GM23338 (cell line): Measurements from ENCODE around the gene MAP2K5. TPM values are rescaled to one million over a fixed set of nuclear protein-coding genes. Genes with fewer than 3 reads are reported as not detected.

Source experiments
- ATAC-seq: fragments of 200-7000 bp; cut with Tn5 transposase; 3 replicates; pipeline ENCODE4 v1.9.1; 2020
- DNase-seq: peaks from one replicate; pipeline ENCODE4 v3.0.0-alpha.2; 2015; ENCODE audit warnings: low spot score
- H2AFZ ChIP-seq: fragments of 200-600 bp; sonication (generic); 2 replicates; pipeline ENCODE4 v1.8.0; 2016; ENCODE audit warnings: antibody characterized with exemption, mild to moderate bottlenecking, moderate library complexity
- H3F3A ChIP-seq: fragments of 200-600 bp; sonication (generic); replicated peaks from 2 replicates; pipeline ENCODE4 v1.8.0; 2017; ENCODE audit warnings: antibody characterized with exemption, mixed run types, low read depth
- H3K27ac ChIP-seq: fragments of 200-600 bp; sonication (generic); 2 replicates; pipeline ENCODE4 v1.6.1; 2016; ENCODE audit warnings: low read depth
- H3K27me3 ChIP-seq: fragments of 200-600 bp; sonication (generic); 2 replicates; pipeline ENCODE4 v1.8.0; 2016; ENCODE audit warnings: mild to moderate bottlenecking, mixed run types, moderate library complexity; ENCODE audit not compliant: insufficient read depth
- H3K36me3 ChIP-seq: fragments of 200-600 bp; sonication (generic); 2 replicates; pipeline ENCODE4 v1.8.0; 2016; ENCODE audit warnings: mild to moderate bottlenecking; ENCODE audit not compliant: insufficient read depth
- H3K4me1 ChIP-seq: fragments of 200-600 bp; sonication (generic); 2 replicates; pipeline ENCODE4 v1.8.0; 2016; ENCODE audit warnings: mild to moderate bottlenecking, moderate library complexity; ENCODE audit not compliant: insufficient read depth
- H3K4me2 ChIP-seq: fragments of 200-600 bp; sonication (generic); 2 replicates; pipeline ENCODE4 v1.7.1; 2017; ENCODE audit warnings: mixed run types
- H3K4me3 ChIP-seq: fragments of 200-600 bp; sonication (generic); 2 replicates; pipeline ENCODE4 v1.6.1; 2016; ENCODE audit warnings: mixed run types
- H3K79me2 ChIP-seq: fragments of 200-600 bp; sonication (generic); replicated peaks from 2 replicates; pipeline ENCODE4 v1.8.0; 2017; ENCODE audit warnings: mild to moderate bottlenecking; ENCODE audit not compliant: insufficient read depth
- H3K9me2 ChIP-seq: fragments of 200-600 bp; sonication (generic); 2 replicates; pipeline ENCODE4 v1.8.0; 2017; ENCODE audit not compliant: insufficient read depth
- H4K20me1 ChIP-seq: fragments of 200-600 bp; sonication (generic); replicated peaks from 2 replicates; pipeline ENCODE4 v1.8.0; 2017; ENCODE audit warnings: mild to moderate bottlenecking; ENCODE audit not compliant: insufficient read depth
- H3K27ac Mint-ChIP-seq: 2 replicates; pipeline ENCODE4 v1.8.0; 2020; ENCODE audit warnings: inconsistent platforms, mild to moderate bottlenecking, moderate library complexity, mixed read lengths
- H3K27me3 Mint-ChIP-seq: 3 replicates; pipeline ENCODE4 v1.8.0; 2022; ENCODE audit warnings: low read depth, mild to moderate bottlenecking, moderate library complexity, mixed read lengths, inconsistent platforms; ENCODE audit not compliant: insufficient read depth, poor library complexity
- H3K36me3 Mint-ChIP-seq: 3 replicates; pipeline ENCODE4 v1.8.0; 2021; ENCODE audit warnings: low read depth, mild to moderate bottlenecking, inconsistent platforms, moderate library complexity, mixed read lengths
- H3K4me1 Mint-ChIP-seq: 3 replicates; pipeline ENCODE4 v1.8.0; 2020; ENCODE audit warnings: mild to moderate bottlenecking, inconsistent platforms, mixed read lengths
- H3K4me3 Mint-ChIP-seq: 3 replicates; pipeline ENCODE4 v1.8.0; 2021; ENCODE audit warnings: moderate library complexity, mild to moderate bottlenecking, inconsistent platforms, mixed read lengths
- H3K9me3 Mint-ChIP-seq: 3 replicates; pipeline ENCODE4 v1.8.0; 2020; ENCODE audit warnings: moderate library complexity, mild to moderate bottlenecking, inconsistent platforms, mixed read lengths
- CREB1 ChIP-seq: fragments of 250-450 bp; sonication (Bioruptor Pico); IDR thresholded peaks from 2 replicates; pipeline ENCODE4 v1.5.0; 2020; ENCODE audit warnings: low read depth, mild to moderate bottlenecking, moderate library complexity
- ETS1 ChIP-seq: IDR thresholded peaks from 2 replicates; pipeline ENCODE4 v1.6.1; 2016; ENCODE audit warnings: antibody characterized with exemption
- EZH2 ChIP-seq: fragments of 200-600 bp; sonication (generic); IDR thresholded peaks from one replicate; pipeline ENCODE4 v1.8.0; 2017; ENCODE audit warnings: antibody characterized with exemption, mild to moderate bottlenecking, low read depth; ENCODE audit not compliant: unreplicated experiment
- JUNB ChIP-seq: IDR thresholded peaks from one replicate; pipeline ENCODE4 v1.6.1; 2016; ENCODE audit warnings: antibody characterized with exemption; ENCODE audit not compliant: unreplicated experiment
- NANOG ChIP-seq: IDR thresholded peaks from 2 replicates; pipeline ENCODE4 v1.6.1; 2016; ENCODE audit warnings: antibody characterized with exemption, borderline replicate concordance
- POLR2AphosphoS5 ChIP-seq: IDR thresholded peaks from 2 replicates; pipeline ENCODE4 v1.6.1; 2016; ENCODE audit warnings: antibody characterized with exemption, low read depth
- REST ChIP-seq: IDR thresholded peaks from one replicate; pipeline ENCODE4 v1.6.1; 2018; ENCODE audit warnings: antibody characterized with exemption; ENCODE audit not compliant: unreplicated experiment
- STAT1 ChIP-seq: IDR thresholded peaks from one replicate; pipeline ENCODE4 v1.6.1; 2016; ENCODE audit warnings: antibody characterized with exemption; ENCODE audit not compliant: unreplicated experiment
- ZNF114 ChIP-seq: fragments of 250-450 bp; sonication (Bioruptor Pico); IDR thresholded peaks from 2 replicates; pipeline ENCODE4 v1.5.0; 2020; ENCODE audit warnings: mild to moderate bottlenecking, moderate library complexity
- ZNF331 ChIP-seq: fragments of 250-450 bp; sonication (Bioruptor Pico); IDR thresholded peaks from 2 replicates; pipeline ENCODE4 v1.5.0; 2020; ENCODE audit warnings: low read depth, mild to moderate bottlenecking, moderate library complexity
- ZNF462 ChIP-seq: fragments of 250-450 bp; sonication (Bioruptor Pico); IDR thresholded peaks from 2 replicates; pipeline ENCODE4 v1.5.0; 2020; ENCODE audit warnings: mild to moderate bottlenecking, moderate library complexity
- polyA plus RNA-seq: library from polyadenylated mRNA; unstranded; fragments of >200 nt; fragmentation: Nextera tagmentation; extraction: Ambion mirVana; gene quantifications from 2 replicates; pipeline ENCODE4 v1.2.1, GENCODE V29; 2016
- total RNA-seq: library from RNA; depleted of rRNA; stranded (reverse); fragments of >200 nt; shearing (Covaris generic); gene quantifications from 2 replicates; pipeline ENCODE4 v1.2.3, GENCODE V29; 2014

The MAP2K5 gene
- total and polyA plus RNA-seq, 2 experiments from 2014 or later, result 6.5 to 13.6 TPM

- Histone ChIP-seq H3K36me3 (no peaks in the 10 kb centered on the region), H3K79me2 (no peaks in the 10 kb centered on the region), H3K27me3 (no peaks in the 10 kb centered on the region), H3K27ac (no peak overlapping the region), H3K4me3 (no peak overlapping the region), H3K9me2 (no peaks in the 10 kb centered on the region), H3F3A (no peaks in the 10 kb centered on the region), H3K4me2 (no peak overlapping the region), H3K4me1 (no peaks in the 10 kb centered on the region), H2AFZ (no peak overlapping the region), H4K20me1 (no peaks in the 10 kb centered on the region)
- Mint-ChIP-seq H3K9me3 (no peaks in the 10 kb centered on the region), H3K4me1 (no peaks in the 10 kb centered on the region), H3K36me3 (peaks cover 8% of the 10 kb centered on the region; the same call in 2 of the 3 replicates), H3K27me3 (no peaks in the 10 kb centered on the region), H3K27ac (no peak overlapping the region), H3K4me3 (no peak overlapping the region)
- ATAC-seq (no peak), DNase-seq (no peak)
- TF ChIP-seq STAT1, result no peak
- TF ChIP-seq POLR2AphosphoS5, result no peak
These were observed 45.3 kb downstream of the MAP2K5 start for GRCh38 chr15:67587754-67588153.

GRCh38 chr15:67590191-67590590, 47.7 kb downstream of the MAP2K5 start:
- no peak overlapping the region for H3K4me2 ChIP-seq
- H4K20me1 ChIP-seq, result no peaks in the 10 kb centered on the region
- Mint-ChIP-seq H3K4me3 (no peak overlapping the region), H3K27ac (no peak overlapping the region), H3K36me3 (peaks cover 8% of the 10 kb centered on the region; the same call in 2 of the 3 replicates), H3K9me3 (no peaks in the 10 kb centered on the region), H3K4me1 (no peaks in the 10 kb centered on the region), H3K27me3 (no peaks in the 10 kb centered on the region)
- no peaks in the 10 kb centered on the region for H3F3A ChIP-seq
- H3K79me2 ChIP-seq, result no peaks in the 10 kb centered on the region
- DNase-seq (no peak), ATAC-seq (no peak)
- H3K4me3 ChIP-seq, result no peak overlapping the region
- H3K27ac ChIP-seq, result no peak overlapping the region
- H3K27me3 ChIP-seq, result no peaks in the 10 kb centered on the region
- H2AFZ ChIP-seq, result no peak overlapping the region
- no peaks in the 10 kb centered on the region for H3K36me3 ChIP-seq
- H3K9me2 ChIP-seq, result no peaks in the 10 kb centered on the region
- no peaks in the 10 kb centered on the region for H3K4me1 ChIP-seq
- TF ChIP-seq EZH2 (no peak), ZNF462 (no peak), ETS1 (no peak), JUNB (no peak), STAT1 (no peak), REST (no peak), NANOG (no peak), CREB1 (CRISPR knock-in tag) (no peak), ZNF331 (no peak), POLR2AphosphoS5 (no peak), ZNF114 (CRISPR knock-in tag) (no peak)
